ENCODE data around the gene IFT57. TPM values are rescaled to one million over a fixed set of nuclear protein-coding genes. Genes with fewer than 3 reads are reported as not detected.

Gene IFT57
- total and polyA plus RNA-seq, 10 of the 15 experiments (the other 5 are each of a cell fraction or from before 2014, with no cell fraction given), result 1.8 to 25.0 (median 7.5) TPM

- TF ChIP-seq SKIL (IDR thresholded peaks at IDR 0.05; ENCODE audit: low read depth, poor library complexity, severe bottlenecking), result no peak
- TF ChIP-seq RB1 (IDR thresholded peaks at IDR 0.05; ENCODE audit: borderline replicate concordance), result no peak
- TF ChIP-seq ZNF207 (IDR thresholded peaks at IDR 0.05; ENCODE audit: borderline replicate concordance), result no peak
- no peak for TF ChIP-seq IRF3 (IDR thresholded peaks at IDR 0.05)
- TF ChIP-seq SRF (IDR thresholded peaks at IDR 0.05; ENCODE audit: low read depth in 2 of 2, low read length in 2 of 2), result no peak
- TF ChIP-seq TAF1 (IDR thresholded peaks at IDR 0.05; ENCODE audit: borderline replicate concordance, low read depth, low read length), result peak; percentile 86; the same call in 1 of the 2 replicates
- TF ChIP-seq CREB1 (IDR thresholded peaks at IDR 0.05; ENCODE audit: low read depth), result peak; percentile 52; the same call in 1 of the 2 replicates
- TF ChIP-seq ZNF384 (IDR thresholded peaks at IDR 0.05; ENCODE audit: borderline replicate concordance, low read depth, low read length), result no peak
- TF ChIP-seq MAX (IDR thresholded peaks at IDR 0.05; ENCODE audit: low read depth, low read length), result no peak; the same call in 1 of the 2 replicates
- no peak for TF ChIP-seq NR2F1 (conservative IDR thresholded peaks at IDR 0.05)
- no peak for TF ChIP-seq ZNF592 (IDR thresholded peaks at IDR 0.05)
- TF ChIP-seq BMI1 (IDR thresholded peaks at IDR 0.05; ENCODE audit: borderline replicate concordance), result no peak
- TF ChIP-seq SMARCA5 (IDR thresholded peaks at IDR 0.05), result no peak
- no peak for TF ChIP-seq MLLT1 (IDR thresholded peaks at IDR 0.05)
- no peak for TF ChIP-seq BRCA1 (IDR thresholded peaks at IDR 0.05; ENCODE audit: low read depth, low read length)
- TF ChIP-seq MEF2A (IDR thresholded peaks at IDR 0.05; ENCODE audit: insufficient read depth, low read depth, low read length), result no peak
- no peak for TF ChIP-seq ATF2 (IDR thresholded peaks at IDR 0.05; ENCODE audit: low read length)
- TF ChIP-seq LARP7 (IDR thresholded peaks at IDR 0.05), result no peak
Measured at GRCh38 chr3:108125550-108126071, 96.6 kb downstream of the IFT57 start (continued).
